Endothelial cell (in vitro differentiated cells): ENCODE measurements around the gene SH3RF3. TPM values are rescaled to one million over a fixed set of nuclear protein-coding genes. Genes with fewer than 3 reads are reported as not detected.

Experiments used
- DNase-seq: peaks from one replicate; pipeline ENCODE4 v3.0.0; 2021; ENCODE audit warnings: low spot score
- H3K27ac Mint-ChIP-seq: one replicate; pipeline ENCODE4 v1.8.0; 2021; ENCODE audit warnings: mixed read lengths, inconsistent platforms; ENCODE audit not compliant: unreplicated experiment
- H3K27me3 Mint-ChIP-seq: one replicate; pipeline ENCODE4 v1.8.0; 2021; ENCODE audit warnings: mild to moderate bottlenecking, moderate library complexity, mixed read lengths, inconsistent platforms; ENCODE audit not compliant: unreplicated experiment
- H3K36me3 Mint-ChIP-seq: one replicate; pipeline ENCODE4 v1.8.0; 2021; ENCODE audit warnings: mild to moderate bottlenecking, low read depth, mixed read lengths, inconsistent platforms; ENCODE audit not compliant: unreplicated experiment
- H3K4me1 Mint-ChIP-seq: one replicate; pipeline ENCODE4 v1.8.0; 2021; ENCODE audit warnings: mild to moderate bottlenecking, mixed read lengths, inconsistent platforms; ENCODE audit not compliant: unreplicated experiment
- H3K4me3 Mint-ChIP-seq: one replicate; pipeline ENCODE4 v1.8.0; 2021; ENCODE audit warnings: mild to moderate bottlenecking, mixed read lengths, inconsistent platforms; ENCODE audit not compliant: unreplicated experiment
- H3K9me3 Mint-ChIP-seq: one replicate; pipeline ENCODE4 v1.8.0; 2021; ENCODE audit warnings: mixed read lengths, inconsistent platforms; ENCODE audit not compliant: unreplicated experiment
- total RNA-seq: library from RNA; stranded (reverse); fragmentation: NEBNext Ultra II Directional; extraction: Animal tissue kit (Norgen Biotek cat#: 25700); gene quantifications from one replicate; pipeline ENCODE4 v1.2.1, GENCODE V29; 2021; ENCODE audit not compliant: unreplicated experiment
- TF ChIP-seq, protein P1 (sequence below): fragments of 200-600 bp; sonication (generic); IDR thresholded peaks from one replicate; pipeline ENCODE4 v1.5.0; 2021; ENCODE audit warnings: antibody characterized with exemption; ENCODE audit not compliant: unreplicated experiment

The SH3RF3 gene
- total RNA-seq, 1 donor from 2014 or later: 12.8 TPM

DNA sequence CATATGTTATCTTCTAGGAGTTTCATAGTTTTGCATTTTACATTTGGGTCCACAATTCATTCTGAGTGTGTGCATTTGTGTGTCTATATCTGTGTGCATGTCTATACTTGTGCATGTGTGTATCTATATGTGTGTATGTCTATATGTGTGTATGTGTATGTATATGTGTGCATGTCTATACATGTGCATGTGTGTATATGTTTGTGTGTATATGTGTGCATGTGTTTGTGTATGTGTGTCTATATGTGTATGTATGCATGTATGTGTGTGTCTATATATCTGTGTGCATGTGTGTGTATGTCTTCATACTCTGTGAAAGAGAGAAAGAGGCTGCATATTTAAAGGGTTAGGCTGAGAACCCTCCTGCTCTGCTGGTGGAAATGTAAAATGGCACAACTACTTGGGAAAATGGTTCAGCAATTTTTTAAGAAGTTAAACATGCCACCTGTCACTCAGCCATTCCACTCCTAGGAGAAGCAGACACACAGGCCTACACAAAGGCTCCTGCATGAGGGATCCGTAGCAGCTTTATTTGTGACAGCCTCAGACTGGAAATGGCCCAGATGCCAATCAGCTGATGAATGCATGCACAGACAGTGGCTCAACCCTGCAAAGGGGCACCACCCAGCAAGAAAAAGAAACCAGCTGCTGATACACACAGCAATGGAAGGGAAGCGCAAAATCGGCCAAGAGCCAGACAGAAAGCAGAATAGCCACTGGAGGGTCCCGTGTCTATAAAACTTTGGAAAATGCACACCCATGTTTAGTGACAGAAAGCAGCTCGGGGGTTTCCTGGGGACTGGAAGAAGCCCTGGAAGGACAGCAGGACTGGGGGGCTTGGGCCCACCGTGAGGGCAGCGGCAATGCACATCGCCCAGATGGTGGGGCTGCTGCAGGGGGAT is 337.9 kb downstream of the SH3RF3 start:
- no peak overlapping the region for H3K27ac Mint-ChIP-seq
- H3K9me3 Mint-ChIP-seq: no peaks in the 10 kb centered on the region
- no peak for DNase-seq
- H3K4me1 Mint-ChIP-seq: peaks cover 9% of the 10 kb centered on the region
- peaks cover 9% of the 10 kb centered on the region for H3K36me3 Mint-ChIP-seq
- peaks cover 4% of the 10 kb centered on the region for H3K27me3 Mint-ChIP-seq
- H3K4me3 Mint-ChIP-seq: no peak overlapping the region
- TF ChIP-seq, protein P1, sequence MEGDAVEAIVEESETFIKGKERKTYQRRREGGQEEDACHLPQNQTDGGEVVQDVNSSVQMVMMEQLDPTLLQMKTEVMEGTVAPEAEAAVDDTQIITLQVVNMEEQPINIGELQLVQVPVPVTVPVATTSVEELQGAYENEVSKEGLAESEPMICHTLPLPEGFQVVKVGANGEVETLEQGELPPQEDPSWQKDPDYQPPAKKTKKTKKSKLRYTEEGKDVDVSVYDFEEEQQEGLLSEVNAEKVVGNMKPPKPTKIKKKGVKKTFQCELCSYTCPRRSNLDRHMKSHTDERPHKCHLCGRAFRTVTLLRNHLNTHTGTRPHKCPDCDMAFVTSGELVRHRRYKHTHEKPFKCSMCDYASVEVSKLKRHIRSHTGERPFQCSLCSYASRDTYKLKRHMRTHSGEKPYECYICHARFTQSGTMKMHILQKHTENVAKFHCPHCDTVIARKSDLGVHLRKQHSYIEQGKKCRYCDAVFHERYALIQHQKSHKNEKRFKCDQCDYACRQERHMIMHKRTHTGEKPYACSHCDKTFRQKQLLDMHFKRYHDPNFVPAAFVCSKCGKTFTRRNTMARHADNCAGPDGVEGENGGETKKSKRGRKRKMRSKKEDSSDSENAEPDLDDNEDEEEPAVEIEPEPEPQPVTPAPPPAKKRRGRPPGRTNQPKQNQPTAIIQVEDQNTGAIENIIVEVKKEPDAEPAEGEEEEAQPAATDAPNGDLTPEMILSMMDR: no peak

DNA sequence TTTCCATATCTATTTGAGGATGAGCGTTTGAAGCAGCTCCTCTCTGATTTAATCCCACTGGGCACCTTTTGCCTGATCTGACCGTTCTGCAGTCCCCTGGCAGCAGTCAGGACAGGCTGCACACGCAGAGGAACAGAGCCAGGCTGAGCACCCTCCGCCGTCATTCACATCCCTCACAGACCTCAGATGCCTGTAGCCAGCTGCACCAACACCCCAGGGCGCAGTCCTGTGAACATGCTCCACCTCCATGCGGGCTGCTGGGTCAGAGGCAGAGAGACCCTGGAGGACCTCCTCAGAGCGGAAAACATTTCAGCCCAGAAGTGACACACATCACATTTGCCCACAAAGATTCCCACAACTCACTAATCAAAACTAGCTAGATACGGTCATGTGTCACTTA is 338.7 kb downstream of the SH3RF3 start:
- no peak for DNase-seq
- no peak overlapping the region for H3K4me3 Mint-ChIP-seq
- no peak overlapping the region for H3K27ac Mint-ChIP-seq
- TF ChIP-seq, protein P1: no peak
- peaks cover 4% of the 10 kb centered on the region for H3K27me3 Mint-ChIP-seq
- H3K4me1 Mint-ChIP-seq: peaks cover 14% of the 10 kb centered on the region
- H3K9me3 Mint-ChIP-seq: no peaks in the 10 kb centered on the region
- peaks cover 9% of the 10 kb centered on the region for H3K36me3 Mint-ChIP-seq

DNA sequence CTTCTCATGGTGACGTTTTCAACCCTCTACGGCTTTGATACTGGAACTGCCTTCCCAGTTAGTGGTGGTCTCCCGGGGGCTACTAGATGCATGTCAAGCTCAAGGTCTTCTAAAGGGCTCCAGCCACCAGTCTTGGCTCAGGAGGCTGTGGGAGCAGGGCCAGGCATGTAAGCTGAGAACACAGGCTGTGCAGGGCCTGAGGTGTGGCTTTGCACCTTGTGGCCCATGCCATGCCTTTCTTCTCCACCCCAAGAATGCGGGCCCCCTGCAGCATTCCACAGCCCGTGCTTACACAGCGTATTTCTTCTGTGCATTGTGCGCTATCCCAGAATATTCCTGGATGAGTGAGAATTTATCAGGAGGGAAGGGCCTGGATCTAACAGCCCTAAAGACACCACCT is 339.9 kb downstream of the SH3RF3 start:
- Mint-ChIP-seq H3K36me3 (peaks cover 11% of the 10 kb centered on the region), H3K4me1 (peaks cover 21% of the 10 kb centered on the region), H3K27me3 (peaks cover 4% of the 10 kb centered on the region), H3K27ac (no peak overlapping the region), H3K9me3 (no peaks in the 10 kb centered on the region), H3K4me3 (no peak overlapping the region)
- no peak for DNase-seq
- TF ChIP-seq, protein P1: no peak

DNA sequence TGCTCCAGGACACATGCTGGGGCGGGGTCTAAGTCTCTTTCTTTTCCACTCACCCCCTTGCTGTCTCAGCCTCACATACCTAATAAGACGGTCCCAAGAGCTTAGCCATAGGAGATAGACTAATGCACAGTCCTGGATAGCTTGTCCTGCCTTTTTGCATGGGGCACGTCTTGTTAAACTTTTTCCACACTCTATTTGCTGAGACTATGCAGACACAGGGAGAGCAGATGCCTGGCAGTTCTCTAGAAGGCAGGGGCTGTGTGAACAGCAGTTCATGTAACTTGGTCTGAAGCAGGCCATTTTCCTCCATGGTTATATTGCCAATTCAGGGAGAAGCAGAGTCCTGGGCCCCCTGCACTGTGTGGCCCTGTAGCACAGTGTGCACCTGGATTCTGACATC is 342.7 kb downstream of the SH3RF3 start:
- Mint-ChIP-seq H3K4me3 (no peak overlapping the region), H3K36me3 (peaks cover 13% of the 10 kb centered on the region)

More for the DNA sequence above, 342.7 kb downstream of the SH3RF3 start:
- DNase-seq: no peak
- TF ChIP-seq, protein P1: no peak
- Mint-ChIP-seq H3K9me3 (no peaks in the 10 kb centered on the region), H3K27me3 (peaks cover 2% of the 10 kb centered on the region), H3K27ac (no peak overlapping the region), H3K4me1 (peaks cover 21% of the 10 kb centered on the region)
